GM12878 (cell line): ENCODE measurements around the gene ABCD2. TPM values are rescaled to one million over a fixed set of nuclear protein-coding genes. Genes with fewer than 3 reads are reported as not detected.

Experiments
- ATAC-seq: fragments of 200-7000 bp; cut with Tn5 transposase; 3 replicates; pipeline ENCODE4 v1.9.1; 2020; ENCODE audit warnings: mild to moderate bottlenecking, moderate library complexity
- BruUV-seq: library from RNA; stranded (reverse); fragments of 400-500 nt; replicated peaks from 2 replicates; lab custom pipeline; 2021; lab: Mats Ljungman, UMichigan
- CTCF ChIA-PET: fragments of 300-600 bp; sonication (Branson Sonifier 250); formaldehyde crosslinking; extraction: SDS; loops from one replicate; lab custom pipeline; 2021; ENCODE audit warnings: inconsistent platforms; lab: Yijun Ruan, JAX
- POLR2A ChIA-PET: fragments of 350-600 bp; formaldehyde crosslinking; extraction: SDS; loops from one replicate; lab custom pipeline; 2021; ENCODE audit warnings: inconsistent platforms; lab: Charles Lee
- RAD21 ChIA-PET: fragments of 300-600 bp; sonication (Branson Sonifier 250); formaldehyde crosslinking; loops from one replicate; lab custom pipeline; 2023; ENCODE audit warnings: antibody characterized with exemption; ENCODE audit not compliant: unreplicated experiment; lab: Charles Lee
- SMC1A ChIA-PET: fragments of 300-600 bp; sonication (Branson Sonifier 250); formaldehyde crosslinking; loops from one replicate; lab custom pipeline; 2023; ENCODE audit not compliant: unreplicated experiment, uncharacterized antibody; lab: Charles Lee
- DNase-seq: peaks from one replicate; pipeline ENCODE4 v3.0.0-alpha.2; 2011; ENCODE audit warnings: low read depth, low spot score
- FAIRE-seq: peaks from 3 replicates; lab custom pipeline; 2011; peaks lifted over from hg19 to GRCh38; lab: Jason Lieb, UNC
- H2AFZ ChIP-seq: 2 replicates; pipeline ENCODE4 v1.6.0; 2011; ENCODE audit warnings: low read depth, low read length, control low read depth; ENCODE audit not compliant: control insufficient read depth
- H3K27ac ChIP-seq: 2 replicates; pipeline ENCODE4 v1.5.1; 2011; ENCODE audit warnings: control low read depth; ENCODE audit not compliant: control insufficient read depth, insufficient read depth
- H3K27me3 ChIP-seq, 2 experiments: replicated peaks in 1 of 2; 2 replicates each; pipeline versions ENCODE4 v1.6.0 to v1.6.1; 2011; ENCODE audit warnings: low read length in 1 of 2; ENCODE audit not compliant: control insufficient read depth in 2 of 2, insufficient read depth in 2 of 2
- H3K36me3 ChIP-seq, 2 experiments: 2 replicates each; pipeline ENCODE4 v1.5.1; 2011; ENCODE audit warnings: low read length in 1 of 2; ENCODE audit not compliant: control insufficient read depth in 2 of 2, insufficient read depth in 2 of 2
- H3K4me1 ChIP-seq: 2 replicates; pipeline ENCODE4 v1.6.1; 2011; ENCODE audit warnings: mild to moderate bottlenecking, low read length, moderate library complexity, mixed read lengths; ENCODE audit not compliant: control insufficient read depth, insufficient read depth
- H3K4me2 ChIP-seq: 2 replicates; pipeline ENCODE4 v1.6.0; 2011; ENCODE audit warnings: control low read depth; ENCODE audit not compliant: control insufficient read depth, insufficient read depth
- H3K4me3 ChIP-seq: fragments of 200-600 bp; sonication (generic); 2 replicates; pipeline ENCODE4 v1.5.1; 2016
- H3K79me2 ChIP-seq: 2 replicates; pipeline ENCODE4 v1.6.0; 2011; ENCODE audit warnings: low read length; ENCODE audit not compliant: control insufficient read depth, insufficient read depth
- H3K9ac ChIP-seq: 2 replicates; pipeline ENCODE4 v1.8.0; 2011; ENCODE audit warnings: low read length, control low read depth, mixed read lengths; ENCODE audit not compliant: control insufficient read depth, insufficient read depth
- H3K9me3 ChIP-seq: replicated peaks from 3 replicates; pipeline ENCODE4 v1.5.1; 2011; ENCODE audit warnings: mild to moderate bottlenecking, low read length; ENCODE audit not compliant: control insufficient read depth, insufficient read depth
- H4K20me1 ChIP-seq: 2 replicates; pipeline ENCODE4 v1.6.0; 2011; ENCODE audit not compliant: control insufficient read depth, insufficient read depth
- DPF2 ChIP-seq: fragments of 450-650 bp; IDR thresholded peaks from 2 replicates; pipeline ENCODE4 v1.6.1; 2017; ENCODE audit warnings: mild to moderate bottlenecking
- E2F4 ChIP-seq: IDR thresholded peaks from 2 replicates; pipeline ENCODE4 v1.6.1; 2012; ENCODE audit warnings: low read depth, low read length, improper control_type of control experiment
- EED ChIP-seq: sonication (generic); IDR thresholded peaks from 2 replicates; pipeline ENCODE4 v1.6.1; 2016; ENCODE audit warnings: antibody characterized with exemption, low read depth
- HCFC1 ChIP-seq: fragments of 150-350 bp; IDR thresholded peaks from 2 replicates; pipeline ENCODE4 v1.6.1; 2014; ENCODE audit warnings: low read length
- PAX8 ChIP-seq: fragments of 450-650 bp; IDR thresholded peaks from 2 replicates; pipeline ENCODE4 v1.6.1; 2017; ENCODE audit warnings: mild to moderate bottlenecking, moderate library complexity
- RB1 ChIP-seq: fragments of 450-650 bp; formaldehyde crosslinking; IDR thresholded peaks from 2 replicates; pipeline ENCODE4 v1.6.1; 2017; ENCODE audit warnings: mild to moderate bottlenecking, borderline replicate concordance
- WGBS: methylation state at CpG from one replicate; pipeline ENCODE4 v1.1.6; 2016; ENCODE audit warnings: low lambda C conversion rate; ENCODE audit not compliant: insufficient replicate concordance, insufficient coverage; ENCODE audit errors: missing lambda C conversion rate; 5-methylcytosine and 5-hydroxymethylcytosine counted together
- in situ Hi-C: fragments of 300-500 bp; cut with MboI; formaldehyde crosslinking; loops from 9 replicates; pipeline ENCODE4 v1.14.3; 2018; ENCODE audit warnings: mixed read lengths
- intact Hi-C: fragments of 100-400 bp; cut with micrococcal nuclease; formaldehyde crosslinking; loops from one replicate; pipeline ENCODE4 v1.14.2; 2022; ENCODE audit not compliant: unreplicated experiment
- polyA plus RNA-seq, 11 experiments: library from polyadenylated mRNA; depleted of rRNA in 4 of 11; unstranded in 6 of 11; stranded (reverse) in 5 of 11; fragments of >200 nt; fragmentation: Nextera tagmentation in 4 of 11; fragmentation: Illumina TruSeq in 1 of 11; extraction: Ambion mirVana in 4 of 11; extraction: Trizol in 1 of 11; gene quantifications; 1 replicate in 1 of 11; 2 replicates in 10 of 11; pipeline versions ENCODE4 v1.2.1 to v1.2.3, GENCODE V29; 2011 to 2016; ENCODE audit warnings: inconsistent platforms in 2 of 11, missing spikeins in 2 of 11, low read depth in 1 of 11
- total RNA-seq, 4 experiments: library from RNA; depleted of rRNA in 3 of 4; stranded (reverse); fragments of >200 nt in 3 of 4; fragmentation: Illumina TruSeq in 1 of 4; extraction: Trizol in 1 of 4; gene quantifications; 2 replicates each; pipeline versions ENCODE4 v1.2.1 to v1.2.3, GENCODE V29; 2013 to 2021
- TF ChIP-seq, protein P1 (sequence below): fragments of 450-650 bp; formaldehyde crosslinking; IDR thresholded peaks from 2 replicates; pipeline ENCODE4 v1.4.0; 2020; ENCODE audit warnings: mild to moderate bottlenecking, moderate library complexity

The ABCD2 gene
- total and polyA plus RNA-seq, 10 of the 15 experiments (the other 5 are each of a cell fraction or from before 2014, with no cell fraction given) = 4.4 to 16.2 (median 7.5) TPM

DNA sequence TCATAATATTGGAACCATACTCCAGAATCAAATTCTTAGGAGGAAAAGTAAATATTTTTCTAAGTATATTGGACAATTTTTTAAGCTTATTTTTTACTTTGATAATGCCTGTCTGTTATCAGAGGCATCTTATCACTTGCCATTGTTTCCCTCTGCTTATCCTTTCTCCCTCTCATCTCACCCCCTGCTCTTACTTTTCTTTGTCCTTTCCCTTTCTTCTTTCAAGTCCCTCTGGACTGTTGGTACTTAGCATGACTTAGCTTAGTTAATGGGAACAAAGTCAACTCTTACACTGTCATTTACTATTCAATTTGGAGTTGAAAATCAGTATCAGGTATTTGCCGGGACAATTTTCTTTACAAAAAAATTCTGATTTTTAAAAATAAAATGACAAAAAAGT lies 45.2 kb downstream of the ABCD2 start:
- ATAC-seq (no peak), DNase-seq (no peak)
- H3K79me2 ChIP-seq = no peaks in the 10 kb centered on the region
- no peaks in the 10 kb centered on the region for H4K20me1 ChIP-seq
- H2AFZ ChIP-seq = no peak overlapping the region
- WGBS = 100% methylated on average over 1 of the region's 1 CpG
- H3K9ac ChIP-seq = no peak overlapping the region
- RAD21 ChIA-PET = no interaction called here
- no TSS peak for BruUV-seq
- H3K9me3 ChIP-seq = peaks cover under 1% of the 10 kb centered on the region; the same call in 2 of the 3 replicates
- no peak for TF ChIP-seq RB1
- TF ChIP-seq PAX8 = no peak
- TF ChIP-seq, all 136 proteins: peak for 0
- FAIRE-seq = no peak
- POLR2A ChIA-PET = no interaction called here
- Histone ChIP-seq H3K4me2 (no peak overlapping the region), H3K27me3 (no peaks in the 10 kb centered on the region), H3K4me1 (no peaks in the 10 kb centered on the region), H3K36me3 (peaks cover 0 to 4% of the 10 kb centered on the region in 2 experiments; a peak in 1 of 4 replicates), H3K4me3 (no peak overlapping the region), H3K27ac (no peak overlapping the region)
- CTCF ChIA-PET = interaction anchor here (0.7 to 1.0 kb wide), 2 partner anchors 19 to 134 kb away, joined by 3 to 4 read pairs; no protein-coding TSS in a partner anchor
- SMC1A ChIA-PET = interaction anchor here (0.9 kb wide), 1 partner anchor 225 kb away, joined by 3 read pairs; no protein-coding TSS in a partner anchor
- in situ Hi-C loops = no loop called here
- intact Hi-C loops = no loop called here

- FAIRE-seq = no peak
- peaks cover 2% of the 10 kb centered on the region; the same call in 2 of the 3 replicates for H3K9me3 ChIP-seq
- ChIA-PET POLR2A (no interaction called here), RAD21 (no interaction called here), CTCF (interaction anchor here (0.7 to 1.0 kb wide), 2 partner anchors 19 to 133 kb away, joined by 3 to 4 read pairs; no protein-coding TSS in a partner anchor), SMC1A (interaction anchor here (0.9 to 1.3 kb wide), 2 partner anchors 225 to 256 kb away, joined by 3 read pairs; no protein-coding TSS in a partner anchor)
- no peaks in the 10 kb centered on the region for H3K4me1 ChIP-seq
- DNase-seq = no peak
- 95% methylated on average over 2 of the region's 2 CpGs for WGBS
- in situ Hi-C loops = no loop called here
- H4K20me1 ChIP-seq = no peaks in the 10 kb centered on the region
- H2AFZ ChIP-seq = no peak overlapping the region
- BruUV-seq = no TSS peak
- H3K27me3 ChIP-seq = no peaks in the 10 kb centered on the region
- no peak overlapping the region for H3K4me2 ChIP-seq
- no peaks in the 10 kb centered on the region for H3K79me2 ChIP-seq
- H3K4me3 ChIP-seq = no peak overlapping the region
- no peak overlapping the region for H3K27ac ChIP-seq
- no peak overlapping the region for H3K9ac ChIP-seq
- ATAC-seq = no peak
- TF ChIP-seq HCFC1 (no peak), EED (no peak), E2F4 (no peak), DPF2 (no peak), RB1 (no peak)
- TF ChIP-seq, protein P1, sequence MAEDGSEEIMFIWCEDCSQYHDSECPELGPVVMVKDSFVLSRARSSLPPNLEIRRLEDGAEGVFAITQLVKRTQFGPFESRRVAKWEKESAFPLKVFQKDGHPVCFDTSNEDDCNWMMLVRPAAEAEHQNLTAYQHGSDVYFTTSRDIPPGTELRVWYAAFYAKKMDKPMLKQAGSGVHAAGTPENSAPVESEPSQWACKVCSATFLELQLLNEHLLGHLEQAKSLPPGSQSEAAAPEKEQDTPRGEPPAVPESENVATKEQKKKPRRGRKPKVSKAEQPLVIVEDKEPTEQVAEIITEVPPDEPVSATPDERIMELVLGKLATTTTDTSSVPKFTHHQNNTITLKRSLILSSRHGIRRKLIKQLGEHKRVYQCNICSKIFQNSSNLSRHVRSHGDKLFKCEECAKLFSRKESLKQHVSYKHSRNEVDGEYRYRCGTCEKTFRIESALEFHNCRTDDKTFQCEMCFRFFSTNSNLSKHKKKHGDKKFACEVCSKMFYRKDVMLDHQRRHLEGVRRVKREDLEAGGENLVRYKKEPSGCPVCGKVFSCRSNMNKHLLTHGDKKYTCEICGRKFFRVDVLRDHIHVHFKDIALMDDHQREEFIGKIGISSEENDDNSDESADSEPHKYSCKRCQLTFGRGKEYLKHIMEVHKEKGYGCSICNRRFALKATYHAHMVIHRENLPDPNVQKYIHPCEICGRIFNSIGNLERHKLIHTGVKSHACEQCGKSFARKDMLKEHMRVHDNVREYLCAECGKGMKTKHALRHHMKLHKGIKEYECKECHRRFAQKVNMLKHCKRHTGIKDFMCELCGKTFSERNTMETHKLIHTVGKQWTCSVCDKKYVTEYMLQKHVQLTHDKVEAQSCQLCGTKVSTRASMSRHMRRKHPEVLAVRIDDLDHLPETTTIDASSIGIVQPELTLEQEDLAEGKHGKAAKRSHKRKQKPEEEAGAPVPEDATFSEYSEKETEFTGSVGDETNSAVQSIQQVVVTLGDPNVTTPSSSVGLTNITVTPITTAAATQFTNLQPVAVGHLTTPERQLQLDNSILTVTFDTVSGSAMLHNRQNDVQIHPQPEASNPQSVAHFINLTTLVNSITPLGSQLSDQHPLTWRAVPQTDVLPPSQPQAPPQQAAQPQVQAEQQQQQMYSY = no peak
- peaks cover 0 to 4% of the 10 kb centered on the region in 2 experiments; a peak in 1 of 4 replicates for H3K36me3 ChIP-seq
- intact Hi-C loops = no loop called here
These were observed 45.6 kb downstream of the ABCD2 start for GRCh38 chr12:39573971-39574370.
